Skin epidermis (tissue), 12 donors: ENCODE measurements around the gene RETREG3.
"Not testable (repeated sequence)": the region's sequence is repeated elsewhere in the genome, so short reads cannot be mapped to it uniquely, and the experiment has no call there.

Experiments used
- H3K27ac ChIP-seq, 21 experiments: fragments of 200-600 bp; sonication (generic) in 11 of 21; one replicate each; pipeline ENCODE4 v1.5.0; 2020; ENCODE audit warnings: mild to moderate bottlenecking in 3 of 21, inconsistent platforms in 2 of 21, moderate library complexity in 2 of 21
- H3K4me3 ChIP-seq, 7 experiments: fragments of 200-600 bp; sonication (generic) in 2 of 7; one replicate each; pipeline ENCODE4 v1.5.0; 2020; ENCODE audit warnings: inconsistent platforms in 2 of 7, mild to moderate bottlenecking in 2 of 7, moderate library complexity in 1 of 7

The RETREG3 gene, protein sequence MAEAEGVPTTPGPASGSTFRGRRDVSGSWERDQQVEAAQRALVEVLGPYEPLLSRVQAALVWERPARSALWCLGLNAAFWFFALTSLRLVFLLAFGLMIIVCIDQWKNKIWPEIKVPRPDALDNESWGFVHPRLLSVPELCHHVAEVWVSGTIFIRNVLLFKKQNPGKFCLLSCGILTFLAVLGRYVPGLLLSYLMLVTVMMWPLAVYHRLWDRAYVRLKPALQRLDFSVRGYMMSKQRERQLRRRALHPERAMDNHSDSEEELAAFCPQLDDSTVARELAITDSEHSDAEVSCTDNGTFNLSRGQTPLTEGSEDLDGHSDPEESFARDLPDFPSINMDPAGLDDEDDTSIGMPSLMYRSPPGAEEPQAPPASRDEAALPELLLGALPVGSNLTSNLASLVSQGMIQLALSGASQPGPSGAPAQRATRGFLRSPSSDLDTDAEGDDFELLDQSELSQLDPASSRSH

DNA sequence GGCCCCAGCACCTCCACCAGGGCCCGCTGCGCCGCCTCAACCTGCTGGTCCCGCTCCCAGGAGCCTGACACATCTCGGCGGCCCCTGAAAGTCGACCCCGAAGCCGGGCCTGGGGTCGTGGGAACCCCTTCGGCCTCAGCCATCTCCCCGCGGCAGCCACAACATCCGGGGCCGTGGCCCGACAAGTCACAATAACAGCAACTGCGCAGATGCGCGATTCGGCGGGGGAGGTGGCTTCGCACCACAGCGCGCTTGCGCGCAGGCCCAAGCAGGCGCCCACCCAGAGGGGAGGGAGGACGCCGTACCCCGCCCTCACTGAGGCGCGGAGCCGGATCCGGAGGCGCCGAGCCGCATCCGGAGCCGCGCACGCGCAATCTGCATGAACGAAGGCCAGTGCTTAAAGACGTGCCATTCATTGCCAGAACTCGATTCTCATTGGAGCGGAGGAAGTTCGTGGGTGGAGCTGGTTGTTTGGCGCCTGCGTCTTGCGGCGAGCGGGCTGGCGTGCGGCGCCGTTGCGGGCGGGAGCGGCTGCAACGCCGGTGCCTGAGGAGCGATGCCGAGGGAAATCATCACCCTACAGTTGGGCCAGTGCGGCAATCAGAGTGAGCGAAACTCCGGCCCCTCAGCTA is at the start of gene RETREG3, which contains the start of gene TUBG1:
Gene RETREG3, minus strand, starts transcription at position 193 of the 632 bp plus-strand sequence. Its CDS starts 50 bp downstream, at position 143.
Gene TUBG1, plus strand, starts transcription at position 502 of the 632 bp plus-strand sequence. Its CDS starts 55 bp downstream, at position 557.
- Histone ChIP-seq H3K27ac (peak within 1 kb of the TSS; percentile 41 to 99 (median 92)), H3K4me3 (peak within 1 kb of the TSS; percentile 61 to 96 (median 79))

DNA sequence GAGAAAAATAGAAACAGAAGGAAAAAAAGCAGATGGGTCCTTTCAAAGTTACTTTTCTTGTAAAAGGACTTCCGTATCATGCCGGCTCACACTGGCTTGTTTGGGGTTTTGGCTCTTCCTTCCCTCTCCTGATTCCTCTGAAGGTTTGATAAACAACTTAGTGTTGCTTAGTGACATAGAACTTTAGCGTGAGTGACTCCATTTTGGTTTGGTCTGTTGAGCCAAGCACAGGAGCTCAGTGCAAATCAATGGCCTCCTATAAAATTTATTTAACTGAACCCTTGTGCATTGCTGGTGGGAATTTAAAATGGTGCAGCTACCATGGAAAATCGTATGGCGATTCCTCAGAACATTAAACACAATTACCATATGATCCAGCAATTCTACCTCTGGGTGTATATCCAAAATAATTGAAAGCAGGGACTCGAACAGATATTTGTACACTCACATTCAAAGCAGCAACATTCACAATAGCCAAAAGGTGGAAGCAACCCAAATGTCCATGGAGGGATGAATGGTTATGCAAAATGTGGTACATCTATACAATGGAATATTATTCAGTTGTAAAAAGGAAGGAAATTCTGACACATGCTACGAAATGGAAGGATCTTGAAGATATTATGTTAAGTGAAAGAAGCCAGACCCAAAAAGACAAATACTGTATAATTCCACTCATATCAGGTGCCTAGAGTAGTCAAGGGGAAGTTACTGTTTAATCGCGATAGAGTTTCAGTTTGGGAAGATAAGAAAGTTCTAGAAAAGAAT is 48.8 kb upstream of the RETREG3 start:
- Histone ChIP-seq H3K27ac (peak overlapping the region in 1 of 21 experiments; percentile 81), H3K4me3 (no peak overlapping the region)

DNA sequence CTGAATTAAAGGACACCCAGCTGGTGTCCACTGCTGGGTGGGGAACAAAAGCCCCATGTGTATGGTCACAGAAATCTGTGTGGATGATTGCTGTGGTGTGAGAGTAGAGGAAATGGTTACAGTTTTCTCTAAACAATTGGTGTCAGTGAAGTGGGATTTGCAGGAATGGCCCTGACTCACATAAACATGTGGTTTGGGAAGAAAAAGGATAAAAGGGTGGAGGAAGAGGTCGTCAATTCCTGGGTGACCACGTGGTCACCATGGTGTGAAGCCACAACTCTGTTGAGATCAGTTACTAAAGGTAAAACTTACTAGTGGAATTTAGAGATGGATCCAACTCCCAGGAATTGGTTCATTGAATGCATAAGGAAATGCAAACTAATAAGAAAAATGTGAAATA is 46.4 kb upstream of the RETREG3 start:
- Histone ChIP-seq H3K27ac (peak overlapping the region in 1 of 21 experiments; percentile 49), H3K4me3 (no peak overlapping the region)

DNA sequence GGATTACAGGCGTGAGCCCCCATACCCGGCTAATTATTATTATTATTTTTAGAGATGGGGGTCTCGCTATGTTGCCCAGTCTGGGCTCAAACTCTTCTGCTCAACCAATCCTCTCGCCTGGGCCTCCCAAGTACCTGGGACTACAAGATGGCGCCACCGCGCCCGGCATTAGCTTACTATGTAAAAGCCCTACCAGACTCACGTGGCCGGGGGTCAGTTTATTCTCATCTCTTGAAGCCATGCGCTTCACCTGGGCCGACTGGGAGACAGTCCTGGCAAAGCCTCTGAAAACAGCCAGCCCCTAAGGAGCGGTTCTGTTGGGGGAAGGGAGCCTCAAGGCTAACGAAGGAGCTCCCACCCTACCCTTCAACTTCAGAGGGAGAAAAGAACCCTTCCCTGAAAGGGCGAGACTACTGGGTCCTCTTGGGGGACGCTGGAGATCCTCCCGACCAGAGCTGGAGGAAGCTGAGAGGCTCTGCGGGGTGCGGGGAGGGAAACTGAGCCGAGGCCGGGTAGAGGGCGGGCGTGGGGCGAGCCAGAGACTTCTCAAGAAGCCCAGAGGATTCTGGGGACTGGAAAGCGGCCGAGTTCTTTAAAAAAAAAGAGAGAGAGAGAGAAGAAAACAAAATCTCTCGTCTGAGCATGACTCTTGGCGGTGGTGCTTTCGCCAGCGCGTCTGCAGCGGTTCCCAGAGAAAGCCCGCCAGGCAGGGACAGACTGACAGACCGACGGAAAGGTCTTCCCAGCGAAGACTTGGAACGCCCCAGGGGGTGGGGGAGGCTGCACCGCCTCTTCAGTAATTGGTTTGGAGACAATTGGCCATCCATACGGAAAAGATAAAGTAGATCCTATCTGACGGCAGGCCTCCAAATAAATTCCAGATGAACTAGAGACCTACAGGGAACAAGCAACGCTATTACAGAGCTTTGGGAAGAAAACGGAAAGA is 44.3 kb upstream of the RETREG3 start:
- H3K4me3 ChIP-seq = peak overlapping the region in 6 of 7 experiments; percentile 4 to 34 (median 20)
- peak overlapping the region in 20 of 21 experiments; percentile 38 to 88 (median 75) for H3K27ac ChIP-seq

DNA sequence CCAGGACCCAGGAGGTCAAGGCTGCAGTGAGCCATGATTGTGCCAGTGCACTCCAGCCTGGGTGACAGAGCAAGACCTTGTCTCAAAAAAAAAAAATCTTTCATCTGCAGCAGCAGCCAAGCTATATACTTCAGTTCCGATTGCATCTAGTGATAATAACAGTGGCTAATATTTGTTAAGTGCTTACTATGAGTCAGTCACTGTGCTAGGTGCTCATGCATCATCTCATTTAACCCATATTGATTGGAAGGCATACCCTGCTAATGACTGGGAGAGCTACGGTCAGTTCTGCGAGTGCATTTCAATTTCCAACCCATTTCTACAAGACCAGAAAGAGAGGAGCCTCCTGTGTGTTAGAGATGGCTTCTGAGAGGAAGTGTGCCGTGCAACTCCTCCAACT is 42.2 kb upstream of the RETREG3 start:
- H3K4me3 ChIP-seq = no peak overlapping the region
- no peak overlapping the region for H3K27ac ChIP-seq

DNA sequence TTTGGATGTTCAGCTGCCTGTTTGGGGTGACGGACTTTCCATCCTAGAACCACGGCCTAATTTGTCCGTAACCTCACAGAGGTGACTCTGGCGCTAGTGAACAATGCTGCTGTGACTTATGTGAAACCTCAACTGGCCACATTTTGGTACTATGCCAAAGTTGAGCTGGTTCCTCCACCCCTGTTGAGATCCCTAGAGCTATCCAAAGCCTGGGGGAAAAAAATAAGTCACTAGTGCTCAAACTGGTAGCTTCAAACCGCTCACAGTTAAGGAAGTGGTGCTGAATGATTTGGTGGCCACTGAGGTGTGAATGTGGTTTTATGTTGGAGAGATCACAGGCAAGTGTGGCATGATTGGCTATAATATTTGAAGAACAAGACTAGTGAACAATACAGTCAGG is 38.6 kb upstream of the RETREG3 start:
- Histone ChIP-seq H3K4me3 (no peak overlapping the region), H3K27ac (no peak overlapping the region)

DNA sequence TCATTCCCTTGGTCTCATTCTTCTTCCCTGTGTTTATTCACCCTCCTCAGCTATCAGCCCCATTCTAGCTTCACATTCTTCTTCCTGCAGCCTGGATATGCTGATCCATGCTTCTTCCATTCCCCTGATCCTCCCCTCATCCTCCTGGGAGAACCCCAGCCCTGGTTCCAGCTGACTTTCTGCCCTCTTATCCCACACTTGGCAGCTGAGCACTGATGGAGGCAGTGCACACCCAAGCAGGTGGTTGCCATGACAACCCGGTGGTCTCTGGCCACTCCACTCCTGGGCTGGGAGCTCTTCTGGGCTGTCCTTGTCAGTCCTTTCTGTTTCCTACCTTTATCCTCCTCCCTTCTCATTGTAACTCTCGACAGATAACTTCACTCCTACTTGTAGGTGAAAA is 33.2 kb upstream of the RETREG3 start:
- Histone ChIP-seq H3K27ac (no peak overlapping the region), H3K4me3 (no peak overlapping the region)

DNA sequence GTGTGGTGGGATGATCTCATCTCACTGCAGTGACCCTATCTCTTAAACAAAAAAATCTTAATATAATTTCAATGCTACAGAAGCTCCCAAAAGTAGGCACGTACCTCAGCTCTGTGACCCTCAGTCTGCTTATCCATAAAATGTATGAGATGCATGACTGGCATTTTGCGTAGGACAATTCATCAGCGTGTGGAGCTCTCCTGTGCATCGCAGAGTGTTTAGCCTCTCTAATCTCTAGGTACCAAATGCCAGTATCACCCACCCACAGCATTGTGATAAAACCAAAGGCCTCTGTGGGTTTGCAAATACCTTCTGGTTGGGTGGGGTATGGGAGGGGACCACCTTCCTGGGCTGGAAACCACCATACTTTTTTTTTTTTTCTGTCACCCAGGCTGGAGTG is 30.9 kb upstream of the RETREG3 start:
- Histone ChIP-seq H3K4me3 (no peak overlapping the region), H3K27ac (no peak overlapping the region)

DNA sequence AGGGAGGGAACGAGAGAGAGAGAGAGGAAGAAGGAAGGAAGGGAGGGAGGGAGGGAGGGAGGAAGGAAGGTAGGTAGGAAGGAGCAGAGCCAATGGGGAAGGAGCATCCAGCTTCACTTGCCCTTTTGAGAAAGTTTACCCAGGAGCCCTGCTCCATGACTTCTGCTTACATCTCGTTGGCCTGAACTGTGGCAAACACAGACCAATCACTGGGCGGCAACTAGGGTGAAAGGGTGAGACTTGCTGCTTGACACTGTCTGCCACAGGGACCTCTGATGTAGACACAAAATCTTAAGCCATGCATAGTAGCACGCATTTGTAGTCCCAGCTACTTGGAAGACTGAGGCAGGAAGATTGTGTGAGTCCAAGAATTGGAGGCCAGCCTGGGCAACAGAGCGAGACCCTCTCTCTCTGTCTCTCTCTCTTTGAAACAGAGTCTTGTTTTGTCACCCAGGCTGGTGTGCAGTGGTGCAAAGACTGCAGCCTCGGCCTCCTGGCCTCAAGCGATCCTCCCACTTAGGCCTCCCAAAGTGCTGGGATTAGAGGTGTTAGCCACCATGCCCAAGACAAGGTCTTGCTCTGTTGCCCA is 30.4 kb upstream of the RETREG3 start:
- Histone ChIP-seq H3K4me3 (no peak overlapping the region), H3K27ac (no peak overlapping the region)

DNA sequence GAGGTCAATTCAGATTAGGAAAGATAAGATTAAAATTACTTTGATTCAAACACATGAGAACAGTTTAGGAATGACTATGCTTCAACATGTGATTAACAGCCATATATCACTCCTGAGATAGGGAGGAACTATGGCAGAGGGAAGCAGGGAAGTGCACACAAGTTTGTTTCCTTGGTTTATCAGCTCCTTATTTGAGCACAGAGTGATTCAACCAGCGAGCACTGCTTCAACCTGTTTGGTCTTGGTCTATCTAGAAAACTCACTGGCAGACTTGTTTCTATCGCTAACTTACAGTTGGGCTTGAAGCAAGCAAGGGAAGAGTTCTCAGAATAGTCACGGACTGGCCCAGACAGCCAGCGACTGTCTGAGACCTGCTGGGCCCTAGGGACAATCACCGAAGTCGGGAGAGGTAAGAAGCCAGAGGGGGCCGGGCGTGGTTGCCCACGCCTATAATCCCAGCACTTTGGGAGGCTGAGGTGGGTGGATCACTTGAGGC is 23.8 kb upstream of the RETREG3 start:
- peak overlapping the region in 6 of 21 experiments; percentile 17 to 62 (median 42) for H3K27ac ChIP-seq

DNA sequence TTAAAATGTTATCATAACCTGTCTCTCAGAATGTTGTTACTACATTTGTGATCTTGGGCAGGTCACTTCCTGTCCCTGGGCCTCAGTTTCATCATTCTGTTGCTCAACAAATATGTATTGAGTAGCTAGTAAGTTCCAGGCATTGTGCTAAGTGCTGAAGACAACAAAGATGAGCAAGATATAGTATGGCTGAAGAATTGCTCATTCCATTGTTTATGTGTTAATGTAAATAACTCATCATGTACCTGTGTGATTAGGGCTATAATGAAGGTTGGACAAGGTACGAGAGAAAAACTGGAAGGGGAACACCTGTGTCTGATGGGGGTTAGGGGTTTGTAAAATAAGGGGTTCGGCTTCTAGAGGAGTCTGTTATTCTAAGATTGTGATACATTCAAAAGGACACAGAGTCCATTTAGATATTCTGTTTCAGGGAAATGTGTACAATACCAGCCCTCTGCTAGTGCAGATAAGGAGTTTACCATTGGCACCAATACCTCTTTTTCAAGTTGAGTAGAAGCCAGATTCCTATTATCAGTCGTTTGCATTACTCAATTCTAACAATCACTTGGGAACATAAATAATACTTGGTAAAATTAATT is 20.3 kb upstream of the RETREG3 start:
- no peak overlapping the region for H3K4me3 ChIP-seq
- peak overlapping the region in 4 of 21 experiments; percentile 13 to 62 (median 32) for H3K27ac ChIP-seq

More for the DNA sequence above, 23.8 kb upstream of the RETREG3 start:
- no peak overlapping the region for H3K4me3 ChIP-seq

DNA sequence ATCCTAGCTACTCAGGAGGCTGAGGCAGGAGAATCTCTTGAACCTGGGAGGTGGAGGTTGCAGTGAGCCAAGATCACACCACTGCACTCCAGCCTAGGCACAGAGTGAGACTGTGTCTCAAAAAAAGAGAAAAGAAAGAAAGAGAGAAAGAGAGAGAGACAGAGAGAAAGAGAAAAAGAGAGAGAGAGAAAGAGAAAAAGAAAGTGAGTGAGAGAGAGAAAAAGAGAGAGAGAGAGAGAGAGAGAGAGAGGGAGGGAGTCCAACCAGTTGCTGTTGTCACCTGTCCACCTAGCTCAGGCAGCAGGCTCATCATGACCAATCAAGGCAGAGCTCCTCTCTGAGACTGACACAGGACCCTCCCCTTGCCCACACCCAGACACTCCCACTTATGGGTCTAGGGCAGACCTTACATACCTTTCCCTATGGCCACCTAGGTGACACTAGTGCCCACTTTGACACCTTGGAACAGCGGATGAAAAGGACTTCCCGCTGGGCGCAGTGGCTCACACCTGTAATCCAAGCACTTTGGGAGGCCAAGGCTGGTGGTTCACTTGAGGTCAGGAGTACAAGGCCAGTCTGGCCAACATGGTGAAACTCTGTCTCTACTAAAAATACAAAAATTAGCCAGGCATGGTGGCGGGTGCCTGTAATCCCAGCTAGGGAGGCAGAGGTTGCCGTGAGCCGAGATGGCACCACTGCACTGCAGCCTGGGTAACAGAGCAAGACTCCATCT is 18.0 kb upstream of the RETREG3 start:
- H3K27ac ChIP-seq, H3K4me3 ChIP-seq: not testable (repeated sequence)

DNA sequence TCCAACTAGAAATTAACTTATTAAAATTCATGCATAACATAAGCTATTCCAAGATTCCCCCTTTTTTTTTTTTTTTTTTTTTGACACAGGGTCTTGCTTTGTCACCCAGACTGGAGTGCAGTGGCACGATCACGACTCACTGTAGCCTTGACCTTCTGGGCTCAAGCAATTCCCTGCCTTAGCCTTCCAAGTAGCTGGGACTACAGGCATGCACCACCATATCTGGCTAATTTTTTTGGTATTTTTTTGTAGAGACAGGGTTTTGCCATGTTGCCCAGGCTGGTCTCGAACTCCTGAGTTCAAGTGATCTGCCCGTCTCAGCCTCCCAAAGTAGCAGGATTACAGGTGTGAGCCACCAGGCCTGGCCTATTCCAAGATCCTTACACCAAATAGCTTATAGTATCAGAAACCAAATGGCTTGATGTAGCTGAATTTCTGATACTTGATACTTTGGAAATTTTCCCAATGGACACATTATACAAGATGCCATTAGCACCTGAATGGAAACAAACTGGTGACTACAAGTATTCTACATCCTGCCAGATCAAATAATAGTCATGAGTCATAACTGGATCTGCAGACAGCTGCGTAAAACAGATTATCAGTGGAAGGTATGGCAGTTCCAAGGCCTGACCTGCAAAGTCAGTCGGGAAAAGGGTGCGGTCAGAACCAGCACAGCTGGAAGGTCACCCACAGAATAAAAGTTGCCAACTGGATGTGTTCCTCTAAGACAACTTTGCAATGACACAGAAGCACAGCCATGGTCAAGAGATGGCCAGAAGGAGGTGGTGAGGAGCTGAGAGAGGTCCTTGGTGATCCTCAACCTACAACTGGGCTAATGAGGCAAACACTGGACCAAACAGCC is 14.8 kb upstream of the RETREG3 start:
- H3K27ac ChIP-seq = peak overlapping the region in 10 of 21 experiments; percentile 2 to 72 (median 35)
- H3K4me3 ChIP-seq = no peak overlapping the region

DNA sequence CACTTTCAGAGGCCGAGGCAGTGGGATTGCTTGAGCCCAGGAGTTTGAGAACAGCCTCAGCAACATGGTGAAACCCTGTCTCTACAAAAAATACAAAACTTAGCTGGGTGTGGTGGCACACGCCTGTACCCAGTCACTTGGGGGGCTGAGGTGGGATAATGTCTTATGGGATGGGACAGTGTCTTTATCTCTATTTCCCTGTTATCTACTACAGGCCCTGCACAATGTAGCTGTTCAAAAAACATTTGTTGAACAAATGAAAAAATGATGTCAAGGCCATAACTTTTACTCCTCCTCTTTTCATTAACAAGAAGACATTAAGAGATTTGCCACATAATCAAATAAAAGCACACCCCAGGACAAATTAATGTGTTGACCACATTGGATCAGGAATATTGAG is 14.1 kb upstream of the RETREG3 start:
- H3K4me3 ChIP-seq = no peak overlapping the region
- H3K27ac ChIP-seq = peak overlapping the region in 1 of 21 experiments; percentile 11

DNA sequence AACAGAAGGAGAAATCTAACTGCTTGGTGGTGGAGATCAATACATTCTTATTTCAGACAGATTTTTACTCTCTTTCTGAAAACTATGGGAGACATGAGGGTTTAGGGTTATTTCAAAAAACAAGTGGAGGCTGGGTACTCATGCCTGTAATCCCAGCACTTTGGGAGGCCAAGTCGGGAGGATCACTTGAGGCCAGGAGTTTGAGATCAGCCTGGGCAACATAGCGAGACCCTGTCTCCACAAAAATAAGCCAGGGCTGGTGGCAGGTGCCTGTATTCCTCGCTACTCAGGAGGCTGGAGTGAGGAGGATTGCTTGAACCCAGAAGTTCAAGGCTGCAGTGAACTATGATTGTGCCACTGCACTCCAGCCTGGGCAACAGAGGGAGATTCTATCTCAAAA is 12.8 kb upstream of the RETREG3 start:
- not testable (repeated sequence) for H3K27ac ChIP-seq

DNA sequence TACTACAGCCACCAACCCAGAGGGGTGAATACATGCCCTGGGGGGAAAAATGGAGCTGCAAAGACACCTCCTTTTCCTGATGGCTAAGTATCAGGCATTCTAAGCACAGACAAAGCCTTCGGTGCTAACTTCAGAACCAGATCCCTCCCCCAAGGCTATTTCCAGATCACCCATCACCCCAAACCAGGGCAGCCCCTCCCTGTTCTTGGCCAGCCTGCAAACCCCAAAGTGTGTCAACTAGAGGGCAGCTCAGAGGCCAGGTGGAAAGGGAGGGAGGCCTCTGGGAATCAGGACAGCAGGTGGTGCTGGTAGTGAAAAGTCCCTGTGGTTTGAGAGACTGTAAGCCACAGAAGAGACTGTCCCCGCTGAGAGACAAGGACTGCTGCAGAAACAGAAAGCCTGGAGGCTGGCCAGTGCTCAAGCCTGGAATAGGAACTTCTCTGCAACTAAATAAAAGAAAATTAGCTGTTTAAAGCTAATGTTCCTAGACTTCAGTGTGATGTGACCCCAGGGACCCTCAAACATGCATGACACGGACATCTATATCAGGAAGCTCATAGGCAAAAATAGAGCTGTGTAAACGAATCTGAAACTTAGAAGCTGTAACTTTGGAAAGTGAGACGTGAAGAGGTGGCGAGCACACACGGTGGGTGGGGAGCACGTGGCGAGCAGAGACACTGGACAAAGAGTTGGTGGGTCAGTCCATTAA is 9.4 kb upstream of the RETREG3 start:
- H3K27ac ChIP-seq = peak overlapping the region in 3 of 21 experiments; percentile 11 to 38 (median 11)
- no peak overlapping the region for H3K4me3 ChIP-seq

More for the DNA sequence above, 12.8 kb upstream of the RETREG3 start:
- not testable (repeated sequence) for H3K4me3 ChIP-seq
